HG03280 (cell line): ENCODE data around the gene CARD9.

Experiments
- ATAC-seq: cut with Tn5 transposase; IDR thresholded peaks from one replicate; pipeline ENCODE4 v1.9.1; 2021; ENCODE audit warnings: mild to moderate bottlenecking, moderate library complexity; ENCODE audit not compliant: unreplicated experiment

CARD9 gene

DNA sequence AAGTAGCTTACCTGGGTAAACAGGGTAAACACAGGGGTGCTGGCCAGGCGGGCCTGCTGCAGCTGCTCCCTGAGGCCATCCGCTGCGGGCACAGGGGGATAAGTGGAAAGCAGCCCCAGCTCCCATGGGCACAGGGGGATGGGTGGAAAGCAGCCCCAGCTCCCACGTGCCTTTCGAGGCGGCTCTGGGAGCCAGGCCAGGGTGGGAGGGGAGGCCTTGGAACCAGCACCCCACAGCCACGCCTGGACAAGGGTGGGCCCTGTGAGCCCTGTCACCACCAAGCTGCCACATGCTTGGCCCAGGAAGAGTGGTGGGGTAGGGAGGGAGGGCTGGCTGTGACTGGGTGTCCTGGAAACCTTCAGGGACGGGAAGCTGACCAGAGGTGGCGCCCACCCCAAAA, 7.8 kb upstream of the CARD9 start:
- no peak for ATAC-seq

DNA sequence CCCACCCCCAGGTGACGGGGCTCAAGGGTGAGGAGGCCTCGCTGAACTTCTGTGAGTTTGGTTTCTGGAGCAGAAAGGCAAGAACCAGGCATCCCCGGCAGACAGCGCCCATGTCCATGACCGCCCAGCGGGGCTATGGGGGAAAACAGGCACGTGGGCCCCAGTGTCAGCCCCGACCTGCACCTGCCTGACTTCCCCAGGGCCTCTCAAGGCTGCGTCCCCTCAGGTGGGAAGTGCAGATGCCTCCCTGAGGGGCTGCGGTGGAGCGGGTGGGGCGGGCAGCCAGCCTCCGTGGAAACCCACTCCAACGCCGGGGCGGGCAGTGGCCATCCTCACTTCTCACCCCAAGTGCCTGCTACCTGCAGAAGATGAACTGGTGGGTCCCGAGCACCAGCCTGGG, 6.9 kb upstream of the CARD9 start:
- no peak for ATAC-seq

DNA sequence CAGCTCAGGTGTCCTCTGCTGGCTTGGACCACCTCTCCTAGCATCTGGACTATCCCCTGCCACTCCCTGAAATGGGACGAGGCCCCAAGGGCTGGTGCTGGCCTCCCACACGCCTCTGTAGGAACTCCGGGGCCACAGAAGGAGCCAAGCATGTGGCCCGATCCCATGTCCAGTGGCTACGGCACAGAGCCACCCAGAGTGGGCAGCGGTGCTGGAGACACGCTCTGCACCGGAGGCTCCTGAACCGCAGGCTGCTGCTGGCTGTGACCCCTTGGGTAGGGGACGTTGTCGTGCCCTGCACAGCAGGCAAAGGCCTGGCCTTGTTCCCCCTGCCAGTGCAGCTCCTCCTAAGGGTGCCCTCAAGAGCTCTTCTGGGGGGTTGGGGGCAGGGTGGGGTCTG, 6.4 kb upstream of the CARD9 start:
- no peak for ATAC-seq

DNA sequence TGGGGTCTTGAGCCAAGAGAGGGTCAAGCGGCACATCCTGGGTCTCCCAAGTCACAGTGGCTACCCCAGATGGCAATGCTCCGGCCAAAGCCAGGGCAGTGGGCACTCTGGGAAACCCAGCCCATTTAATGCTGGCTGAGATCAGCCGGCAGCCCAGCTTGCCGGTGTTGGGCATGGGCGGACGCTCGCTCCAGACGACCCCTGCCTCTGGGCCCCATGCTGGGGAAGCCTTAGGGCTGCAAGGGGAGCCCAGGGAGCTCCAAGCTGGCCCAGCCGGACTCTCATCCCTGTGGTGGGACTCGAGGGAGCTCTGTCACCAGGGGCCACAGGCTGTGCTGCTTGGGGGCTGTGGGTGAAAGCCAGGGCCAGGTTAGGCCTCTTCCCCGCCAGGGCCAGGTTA, 5.9 kb upstream of the CARD9 start:
- no peak for ATAC-seq

DNA sequence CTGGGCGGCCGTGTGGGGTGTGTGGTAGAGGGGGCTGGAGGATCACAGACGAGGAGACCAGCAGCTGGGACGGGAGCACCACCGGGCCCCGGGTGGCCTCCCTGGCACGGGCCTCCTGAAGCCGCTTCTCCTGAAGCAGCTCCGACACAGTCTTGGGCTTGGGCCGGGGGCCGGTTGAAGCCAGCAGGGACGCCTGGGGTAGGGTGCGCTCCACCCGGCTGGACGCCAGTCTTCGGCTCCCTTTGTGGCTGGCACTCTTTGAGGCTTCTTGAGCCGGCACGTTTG, 5.5 kb upstream of the CARD9 start:
- no peak for ATAC-seq

DNA sequence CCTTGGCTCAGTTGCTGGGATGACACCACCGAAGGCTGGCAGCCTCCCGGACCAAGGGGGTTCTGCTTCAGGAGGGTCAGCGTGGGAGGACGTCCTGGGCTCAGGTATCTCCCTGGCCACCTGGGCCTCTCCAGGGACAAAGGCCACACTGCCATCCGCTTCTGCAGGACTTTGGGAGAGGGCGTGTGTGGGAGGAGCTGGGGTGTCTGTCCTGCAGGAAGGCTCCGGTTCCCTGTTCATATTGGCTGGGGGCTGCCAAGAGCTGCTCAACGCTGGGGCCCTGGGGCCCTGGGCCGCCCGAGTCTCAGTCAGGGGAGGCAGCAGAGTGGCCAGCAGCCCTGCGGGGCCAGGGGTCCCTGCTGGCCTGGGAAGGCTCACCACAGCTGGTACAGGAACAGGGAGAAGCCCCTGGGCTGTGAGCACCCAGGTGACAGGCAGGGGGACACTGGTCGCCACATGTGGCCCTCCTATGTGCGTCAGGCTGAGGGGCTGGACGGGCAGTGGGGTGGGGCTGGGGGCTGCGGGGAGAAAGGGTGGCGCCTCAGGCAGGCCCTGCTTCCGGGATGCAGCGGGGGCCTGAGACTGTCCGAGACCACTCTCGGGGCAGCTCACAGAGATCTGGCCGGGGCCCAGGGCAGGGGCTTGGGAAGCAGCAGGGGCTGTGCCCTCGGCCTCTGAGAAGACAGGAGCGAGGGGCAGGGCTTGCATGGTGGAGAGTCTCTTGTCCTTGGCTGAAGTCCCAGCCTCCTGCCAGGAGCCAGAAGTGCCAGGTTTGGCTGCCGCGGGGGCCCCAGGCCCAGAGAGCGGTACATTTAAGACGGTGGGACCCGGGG, 4.9 kb upstream of the CARD9 start:
- no peak for ATAC-seq

DNA sequence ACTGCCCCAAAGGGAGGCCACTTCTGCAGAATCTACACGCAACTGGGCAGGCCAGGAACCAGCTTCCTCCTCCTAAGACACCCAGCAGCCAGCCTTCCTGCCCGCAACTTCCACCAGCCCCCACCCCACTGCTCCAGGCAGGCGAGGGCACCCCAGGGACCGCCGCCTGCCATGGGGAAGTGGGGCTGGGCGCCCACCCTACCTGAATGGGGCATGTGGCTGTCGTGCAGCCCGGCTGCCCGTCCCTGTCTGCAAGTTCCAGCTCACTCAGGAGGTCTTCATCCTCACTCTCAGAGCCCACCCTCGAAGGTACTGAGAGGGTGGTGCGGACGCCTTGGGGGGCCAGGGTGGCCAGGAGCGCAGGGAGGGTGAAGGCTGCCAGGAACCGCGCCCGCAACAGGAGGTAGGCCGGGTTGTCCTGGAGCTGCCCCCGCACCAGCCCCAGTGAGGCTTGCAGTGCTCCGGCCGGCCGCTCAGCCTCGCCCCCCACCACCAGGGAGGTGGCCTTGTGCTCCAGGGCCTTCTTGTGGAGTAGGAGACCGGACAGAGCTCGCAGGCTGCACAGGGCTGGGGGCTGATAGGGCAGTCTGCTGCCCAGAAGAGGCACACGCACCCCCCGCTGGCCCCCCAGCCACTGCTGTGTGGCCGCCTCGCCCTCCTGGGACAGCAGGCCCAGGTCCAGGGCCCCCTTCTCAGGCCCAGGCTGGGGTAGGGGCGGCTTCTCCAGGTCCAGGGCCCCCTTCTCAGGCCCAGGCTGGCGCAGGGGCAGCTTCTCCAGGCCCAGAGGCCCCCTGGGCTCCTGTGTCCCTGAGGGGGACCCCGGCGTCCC, 4.1 kb upstream of the CARD9 start:
- no peak for ATAC-seq

DNA sequence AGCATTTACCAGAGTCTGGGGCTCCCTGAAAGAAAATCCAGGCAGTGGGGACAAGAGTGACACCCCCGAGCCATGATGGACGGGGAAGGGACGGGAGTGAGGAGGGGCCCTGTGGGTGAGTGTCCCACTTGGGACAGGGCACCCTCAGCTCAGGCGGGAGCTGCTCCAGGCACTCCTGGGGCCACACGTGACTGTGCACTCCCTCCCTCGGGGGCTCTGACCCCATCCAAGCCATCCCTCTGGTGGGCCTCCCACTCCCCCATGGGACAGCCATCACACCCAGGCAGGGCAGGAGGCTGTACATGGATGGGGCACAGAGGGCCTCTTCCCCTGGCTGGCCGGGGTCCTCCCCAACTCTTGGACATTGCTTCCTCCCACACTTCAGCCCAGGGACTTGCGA, 3.0 kb upstream of the CARD9 start:
- no peak for ATAC-seq

DNA sequence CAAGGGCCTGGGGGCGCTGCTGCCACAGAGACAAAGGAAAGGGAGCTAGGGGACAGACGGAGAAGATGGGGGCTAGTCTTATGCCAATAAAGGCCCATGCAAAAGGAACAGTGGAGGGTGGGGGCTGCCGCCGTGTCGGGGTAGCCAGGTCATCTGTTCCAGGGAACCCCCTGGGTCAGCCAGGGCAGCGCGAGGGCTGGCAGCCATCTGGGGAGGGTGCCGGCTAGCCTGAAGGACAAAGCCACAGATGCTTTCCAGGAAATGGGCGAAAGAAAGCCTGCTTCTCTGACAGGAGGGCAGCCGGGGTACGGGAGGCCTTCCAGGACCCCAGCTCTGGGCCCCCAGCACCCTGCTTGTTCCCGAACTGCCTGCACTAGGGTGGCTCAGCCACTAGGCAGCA, 1.6 kb upstream of the CARD9 start:
- no peak for ATAC-seq

DNA sequence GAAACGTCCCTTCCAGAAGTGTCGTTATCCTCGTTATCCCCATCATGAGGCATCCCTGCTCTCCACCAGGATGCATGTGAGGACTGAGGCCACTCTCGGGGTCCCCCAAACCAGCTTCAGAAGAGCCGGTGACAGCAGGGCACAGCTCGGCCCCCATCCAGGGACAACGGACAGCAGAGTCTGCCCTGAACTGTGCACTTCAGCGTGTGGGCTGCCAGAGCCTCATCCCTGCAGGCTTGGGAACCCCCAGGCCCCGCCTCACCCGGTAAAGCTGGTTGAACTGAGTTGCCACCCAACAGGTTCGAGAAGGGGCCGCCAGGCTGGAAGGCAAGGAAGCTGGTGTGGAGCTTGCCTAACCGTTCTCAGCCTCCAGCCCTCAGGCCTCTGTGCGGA, 710 bp upstream of the CARD9 start:
- ATAC-seq = no peak

DNA sequence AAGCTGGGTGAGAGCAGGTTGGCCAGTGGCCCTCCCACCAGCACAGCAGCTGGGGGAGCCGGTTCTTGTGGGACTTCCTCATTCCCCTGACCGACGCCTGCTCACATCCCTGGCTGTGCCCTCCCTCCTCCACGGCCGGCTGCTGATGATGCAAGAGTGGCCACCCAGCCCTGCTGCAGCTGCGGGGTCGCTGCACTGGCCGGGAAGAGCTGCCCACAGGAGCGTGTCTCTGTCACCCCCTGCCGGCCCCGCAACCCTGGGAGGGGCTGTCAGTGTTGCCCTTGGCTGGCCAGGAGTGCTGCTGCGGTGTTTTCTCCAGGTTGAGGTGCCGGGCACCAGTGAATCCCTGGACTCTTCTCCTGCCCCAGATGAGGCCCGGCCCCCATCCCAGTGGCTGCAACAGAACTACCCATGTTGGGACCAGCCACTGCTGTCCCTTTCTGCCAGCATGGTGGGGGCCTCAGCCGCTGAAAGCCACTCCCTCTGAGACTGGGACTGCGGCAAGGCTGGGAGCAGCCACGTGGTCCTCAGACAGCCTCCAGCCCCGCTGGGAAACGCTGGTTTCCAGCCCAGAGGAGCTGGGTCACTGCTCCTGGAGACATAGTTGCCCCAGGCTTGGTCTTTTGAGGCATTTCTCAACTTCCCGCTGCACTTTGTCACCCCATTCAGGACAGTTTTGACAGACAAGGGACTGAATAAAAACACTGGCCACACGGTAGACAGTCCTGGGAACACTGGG, 739 bp downstream of the CARD9 start:
- no peak for ATAC-seq

DNA sequence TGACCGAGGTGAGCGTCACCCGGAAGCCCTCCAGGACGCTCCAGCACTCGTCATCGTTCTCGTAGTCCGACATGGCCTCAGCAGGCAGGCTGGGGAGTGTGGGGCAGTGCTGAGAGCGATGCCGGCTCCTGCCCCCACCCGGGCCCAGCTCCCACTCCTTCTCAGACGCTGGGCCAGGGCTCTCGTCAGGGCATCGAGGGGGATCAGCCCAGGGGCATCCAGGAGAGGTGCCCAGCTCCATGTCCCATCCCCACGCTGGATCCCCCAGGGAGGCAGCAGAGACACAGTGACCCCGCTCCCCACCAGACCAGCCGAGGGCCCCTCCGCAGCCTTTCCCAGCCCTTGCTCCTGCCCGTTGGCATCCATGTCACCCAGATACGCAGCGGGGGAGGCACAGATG, 1.5 kb downstream of the CARD9 start:
- ATAC-seq = no peak

DNA sequence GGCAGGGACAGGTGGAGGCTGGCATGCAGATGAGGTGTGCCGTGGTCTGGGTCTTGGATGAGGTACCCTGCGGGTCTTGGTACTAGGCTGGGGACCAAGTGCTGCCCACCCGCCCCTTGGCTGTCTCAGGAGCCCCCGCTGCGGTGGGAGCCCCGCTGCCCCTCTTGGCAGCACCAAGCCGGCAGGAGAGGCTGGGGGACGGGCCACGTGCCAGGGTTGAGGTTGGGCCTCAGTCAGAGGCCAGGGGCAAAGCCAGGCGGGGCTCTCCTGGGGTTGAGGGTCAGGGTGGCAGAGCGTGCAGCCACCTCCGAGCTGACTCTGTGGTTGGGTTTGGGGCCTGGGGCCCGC, 2.0 kb downstream of the CARD9 start:
- ATAC-seq = no peak

DNA sequence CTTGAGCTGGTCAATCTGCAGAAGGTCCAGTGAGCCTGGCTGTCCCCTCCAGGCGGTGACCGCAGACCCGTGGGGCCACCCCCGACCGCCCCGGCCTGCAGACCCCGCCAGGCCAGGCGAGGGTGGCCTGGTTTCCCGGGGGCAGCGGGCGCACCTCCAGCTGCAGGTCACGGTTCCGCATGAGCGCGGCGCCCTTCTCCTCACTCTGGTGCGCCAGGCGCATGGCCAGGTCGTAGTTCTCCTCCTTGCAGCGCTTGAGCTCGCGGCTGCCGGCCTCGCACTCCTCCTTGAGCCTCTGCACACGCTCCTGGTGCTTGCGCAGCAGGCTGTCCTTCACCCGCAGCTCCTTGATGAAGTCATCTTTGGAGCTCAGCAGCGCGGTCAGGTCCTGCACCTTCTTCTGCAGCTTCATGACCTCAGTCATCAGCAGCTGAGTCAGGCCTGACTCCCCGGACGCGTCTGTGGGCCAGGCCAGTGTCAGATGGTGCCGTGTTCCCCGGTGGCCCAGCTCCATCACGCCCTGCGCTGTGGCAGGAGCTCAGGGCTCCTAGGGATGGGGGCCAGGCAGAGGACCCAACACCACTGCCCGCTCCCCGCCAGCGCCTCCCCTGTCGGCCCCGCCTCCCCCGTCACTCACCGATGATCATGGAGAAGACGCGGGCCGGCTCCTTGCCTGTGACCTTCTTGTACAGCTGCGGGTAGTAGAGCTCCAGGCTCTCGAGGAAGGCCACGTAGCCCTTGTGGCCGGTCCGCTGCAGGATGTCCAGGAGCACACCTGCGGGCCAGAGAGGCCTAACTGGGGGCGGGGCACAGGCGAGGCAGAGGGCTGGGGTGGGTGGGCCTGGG, 2.6 kb downstream of the CARD9 start:
- ATAC-seq = no peak

DNA sequence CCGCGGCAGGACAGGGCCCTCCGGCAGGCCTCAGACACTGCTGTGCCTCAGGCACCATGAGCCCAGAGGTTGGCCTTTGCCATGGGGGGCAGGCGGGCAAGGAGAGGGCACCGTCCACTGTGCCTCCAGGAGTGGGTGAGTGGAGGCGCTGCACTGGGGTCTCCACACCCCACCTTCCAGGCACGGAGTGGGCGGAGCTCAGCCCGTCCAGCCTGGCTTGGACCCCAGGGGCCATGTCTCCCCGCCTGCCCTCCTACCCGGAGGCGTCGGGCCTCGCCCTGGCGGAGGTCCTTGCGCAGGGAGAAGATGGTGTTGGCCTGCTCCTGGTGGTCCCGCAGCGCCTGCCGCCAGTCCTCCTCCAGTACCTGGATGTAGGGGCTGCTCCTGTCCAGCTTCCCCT, 3.4 kb downstream of the CARD9 start:
- ATAC-seq = no peak

DNA sequence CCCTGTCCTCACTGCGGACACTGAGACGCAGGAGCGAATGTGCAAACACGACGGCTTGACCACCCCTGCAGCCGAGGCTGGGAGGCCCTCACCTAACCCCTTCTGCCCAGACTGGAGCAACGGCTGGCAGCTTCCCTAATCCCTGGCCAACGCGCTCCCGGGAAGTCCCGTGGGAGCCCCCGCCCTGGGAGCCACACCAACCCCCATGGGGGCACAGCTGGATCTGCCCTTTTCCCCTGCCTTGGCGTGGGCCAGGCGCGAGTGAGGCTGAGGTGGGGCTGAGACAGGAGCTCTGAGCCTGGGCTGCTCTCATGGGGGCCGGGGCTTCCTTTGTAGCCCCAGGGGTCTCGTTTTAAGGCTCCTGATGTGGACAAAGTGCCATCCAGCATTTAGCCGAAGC, 5.3 kb downstream of the CARD9 start:
- ATAC-seq = no peak

DNA sequence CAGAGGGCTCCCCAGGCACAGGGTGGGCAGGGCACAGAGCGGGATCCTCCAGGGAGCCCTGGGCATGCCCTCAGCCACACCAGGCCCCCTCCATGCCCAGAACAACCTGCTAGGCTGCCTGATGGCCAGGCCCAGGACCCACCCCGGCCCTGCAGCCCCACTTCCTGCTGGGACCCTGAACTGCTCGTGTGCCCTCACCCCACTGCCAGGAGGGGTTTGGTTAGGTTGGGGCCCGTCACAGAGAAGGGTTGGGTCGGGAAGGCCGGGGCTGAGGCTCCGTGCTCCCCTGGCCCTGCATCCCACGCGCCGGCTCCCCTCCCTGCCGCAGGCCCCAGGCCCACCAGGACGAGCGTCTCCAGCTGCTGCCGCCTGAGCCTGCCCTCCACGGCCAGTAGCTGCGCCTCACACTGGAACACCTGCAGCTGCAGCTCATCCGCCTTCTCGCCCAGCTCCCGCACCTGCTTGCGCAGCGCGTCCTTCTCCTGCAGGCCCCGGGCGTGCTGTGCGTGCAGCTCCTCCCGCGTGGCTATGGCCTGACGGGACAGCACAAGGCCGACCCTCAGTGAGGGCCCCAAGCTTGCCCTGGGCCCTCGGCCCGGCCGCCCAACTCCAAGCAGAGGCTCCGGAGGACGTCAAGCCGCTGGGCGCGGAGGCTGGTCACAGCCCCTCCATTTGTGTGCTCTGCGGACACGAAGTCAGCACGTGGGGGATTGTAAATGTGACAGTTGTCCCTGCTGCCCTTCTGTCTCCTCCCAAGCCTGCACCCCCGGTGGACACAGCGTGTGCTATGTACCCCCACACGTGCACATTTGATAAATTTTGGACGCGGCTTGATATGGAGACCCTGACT, 5.9 kb downstream of the CARD9 start:
- ATAC-seq = no peak

DNA sequence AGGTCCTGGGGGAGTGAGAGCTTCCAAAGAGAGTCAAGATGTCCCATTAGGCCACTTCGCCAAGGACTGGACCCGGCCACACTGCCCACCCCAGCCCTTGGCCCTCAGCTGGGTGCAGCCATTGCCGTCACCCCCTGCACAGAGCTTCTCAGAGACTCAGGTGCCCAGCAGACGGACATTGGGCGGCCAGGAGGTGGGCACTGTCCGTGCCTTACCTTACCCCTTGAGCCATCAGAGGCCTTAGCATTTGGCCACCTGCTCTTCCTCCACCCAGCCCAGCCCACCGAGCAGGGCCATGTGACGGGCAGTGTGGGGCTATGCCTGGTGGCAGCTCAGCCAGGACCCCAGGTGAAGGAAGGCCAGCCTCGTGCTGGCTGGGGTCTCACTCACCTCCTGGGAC, 6.6 kb downstream of the CARD9 start:
- no peak for ATAC-seq

DNA sequence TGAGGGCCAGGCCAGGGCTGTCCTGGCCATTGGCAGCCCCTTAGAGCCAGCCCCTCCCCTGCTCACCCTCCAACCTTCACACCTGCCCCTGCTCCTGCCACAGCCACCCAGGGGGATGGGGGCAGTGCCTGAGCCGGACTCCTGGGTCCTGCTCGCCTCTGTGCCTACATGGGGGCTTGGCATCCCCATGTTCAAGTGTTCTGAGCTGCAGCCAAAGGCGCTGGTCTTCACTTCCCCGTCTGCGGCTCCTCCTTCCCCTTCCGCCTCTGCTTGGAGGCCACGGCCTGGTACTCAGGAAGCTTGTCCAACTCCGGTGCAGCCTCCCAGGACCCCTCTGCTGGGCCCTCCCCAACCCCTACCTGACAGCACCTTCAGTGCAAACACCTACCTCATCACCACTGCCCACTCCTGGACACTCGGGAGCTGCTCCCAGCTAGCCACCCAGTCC, 7.7 kb downstream of the CARD9 start:
- ATAC-seq = no peak
